Calu3 (cell line): ENCODE results near the gene TMEM260. TPM values are rescaled to one million over a fixed set of nuclear protein-coding genes. Genes with fewer than 3 reads are reported as not detected.

Experiments
- BruUV-seq: library from RNA; stranded (reverse); fragments of 400-500 nt; replicated peaks from 2 replicates; lab custom pipeline; 2021; lab: Mats Ljungman, UMichigan
- CTCF ChIA-PET: fragments of 300-600 bp; sonication (Branson Sonifier 250); formaldehyde crosslinking; loops from one replicate; lab custom pipeline; 2022; ENCODE audit warnings: antibody characterized with exemption; lab: Charles Lee
- DNase-seq: peaks from one replicate; pipeline ENCODE4 v3.0.0; 2022
- H3K27ac Mint-ChIP-seq: one replicate; pipeline ENCODE4 v1.8.0; 2022; ENCODE audit warnings: mixed read lengths; ENCODE audit not compliant: unreplicated experiment
- H3K27me3 Mint-ChIP-seq: one replicate; pipeline ENCODE4 v1.8.0; 2022; ENCODE audit warnings: mixed read lengths; ENCODE audit not compliant: unreplicated experiment
- H3K36me3 Mint-ChIP-seq: one replicate; pipeline ENCODE4 v1.8.0; 2022; ENCODE audit warnings: mild to moderate bottlenecking, moderate library complexity, mixed read lengths; ENCODE audit not compliant: insufficient read depth, unreplicated experiment
- H3K4me1 Mint-ChIP-seq: one replicate; pipeline ENCODE4 v1.8.0; 2022; ENCODE audit warnings: mild to moderate bottlenecking, low read depth, mixed read lengths; ENCODE audit not compliant: unreplicated experiment
- H3K4me3 Mint-ChIP-seq: one replicate; pipeline ENCODE4 v1.8.0; 2022; ENCODE audit warnings: mild to moderate bottlenecking, low read depth, moderate library complexity, mixed read lengths; ENCODE audit not compliant: unreplicated experiment
- H3K9me3 Mint-ChIP-seq: one replicate; pipeline ENCODE4 v1.8.0; 2022; ENCODE audit warnings: low read depth, mixed read lengths; ENCODE audit not compliant: unreplicated experiment
- CTCF ChIP-seq: fragments of 200-600 bp; IDR thresholded peaks from one replicate; pipeline ENCODE4 v1.8.0; 2022; ENCODE audit warnings: antibody characterized with exemption; ENCODE audit not compliant: unreplicated experiment
- intact Hi-C: fragments of 100-400 bp; cut with micrococcal nuclease; formaldehyde crosslinking; loops from one replicate; pipeline ENCODE4 v1.10.0; 2022; ENCODE audit not compliant: unreplicated experiment
- total RNA-seq: library from RNA; stranded (reverse); gene quantifications from 2 replicates; pipeline ENCODE4 v1.2.3, GENCODE V29; 2022

TMEM260 gene
- total RNA-seq, 1 experiment from 2014 or later, result 18.3 TPM

- CTCF ChIA-PET, result no interaction called here
- no peak for DNase-seq
- no TSS peak for BruUV-seq
- H3K27ac Mint-ChIP-seq, result no peak overlapping the region
- peaks cover 31% of the 10 kb centered on the region for H3K4me1 Mint-ChIP-seq
- H3K27me3 Mint-ChIP-seq, result no peaks in the 10 kb centered on the region
- no peak for TF ChIP-seq CTCF
- H3K36me3 Mint-ChIP-seq, result peaks cover 1% of the 10 kb centered on the region
- no peak overlapping the region for H3K4me3 Mint-ChIP-seq
- intact Hi-C loops, result loop anchor here (10.0 kb wide), 1 partner anchor 599 kb away; no protein-coding TSS in a partner anchor
- no peaks in the 10 kb centered on the region for H3K9me3 Mint-ChIP-seq
These were observed 6.0 kb downstream of the TMEM260 start for GRCh38 chr14:56585461-56586084.

DNA sequence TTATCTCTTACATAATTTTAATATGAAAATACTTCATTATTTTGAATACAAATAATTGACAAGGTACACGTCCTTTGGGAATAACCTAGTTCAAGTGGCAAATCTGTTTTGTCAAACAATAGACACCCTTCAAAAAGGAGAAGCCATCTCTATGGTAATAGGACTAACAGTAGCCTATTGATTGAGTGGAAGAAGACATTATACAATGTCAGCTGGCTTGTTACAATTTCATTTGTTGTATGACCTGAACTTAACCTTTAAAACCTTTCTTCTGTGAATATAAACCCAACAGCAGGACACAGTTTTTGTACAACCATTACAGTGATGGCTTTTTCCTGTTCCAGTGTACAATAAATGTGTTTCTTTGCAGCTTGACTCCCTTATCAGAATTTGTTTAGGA is 8.1 kb downstream of the TMEM260 start:
- no peak for DNase-seq
- intact Hi-C loops, result loop anchor here (10.0 kb wide), 1 partner anchor 597 kb away; no protein-coding TSS in a partner anchor
- peaks cover 16% of the 10 kb centered on the region for H3K4me1 Mint-ChIP-seq
- no peaks in the 10 kb centered on the region for H3K27me3 Mint-ChIP-seq
- no peak overlapping the region for H3K4me3 Mint-ChIP-seq
- H3K27ac Mint-ChIP-seq, result no peak overlapping the region
- CTCF ChIA-PET, result no interaction called here
- no peaks in the 10 kb centered on the region for H3K9me3 Mint-ChIP-seq
- BruUV-seq, result no TSS peak
- no peak for TF ChIP-seq CTCF
- H3K36me3 Mint-ChIP-seq, result no peaks in the 10 kb centered on the region

DNA sequence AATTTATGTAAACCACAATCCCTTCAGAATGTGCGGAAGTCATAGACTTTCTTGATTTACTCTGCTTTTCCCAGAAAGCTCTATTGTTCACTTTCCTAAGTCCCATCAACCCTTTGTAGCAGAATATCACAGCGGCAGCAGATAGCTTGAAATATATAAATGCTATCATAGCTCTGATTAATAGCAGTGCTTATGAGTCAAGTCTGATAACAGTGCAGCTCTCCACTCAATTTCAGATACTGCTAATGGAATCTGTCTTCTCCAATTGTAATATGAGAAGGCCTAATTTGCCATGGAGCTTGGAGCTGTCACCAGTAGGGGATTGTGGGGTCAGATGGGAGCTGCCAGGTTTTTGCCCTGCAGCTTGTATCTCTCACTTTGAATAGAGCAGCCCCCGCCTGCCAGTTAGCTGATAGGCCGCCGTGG is 10.9 kb downstream of the TMEM260 start:
- Mint-ChIP-seq H3K27ac (no peak overlapping the region), H3K4me1 (no peaks in the 10 kb centered on the region), H3K4me3 (no peak overlapping the region), H3K9me3 (no peaks in the 10 kb centered on the region), H3K36me3 (no peaks in the 10 kb centered on the region), H3K27me3 (no peaks in the 10 kb centered on the region)
- BruUV-seq, result no TSS peak
- CTCF ChIA-PET, result no interaction called here
- intact Hi-C loops, result no loop called here
- TF ChIP-seq CTCF, result no peak
- DNase-seq, result no peak

- Mint-ChIP-seq H3K27ac (no peak overlapping the region), H3K36me3 (no peaks in the 10 kb centered on the region), H3K4me1 (no peaks in the 10 kb centered on the region), H3K27me3 (no peaks in the 10 kb centered on the region), H3K9me3 (no peaks in the 10 kb centered on the region), H3K4me3 (no peak overlapping the region)
- intact Hi-C loops, result no loop called here
- CTCF ChIA-PET, result no interaction called here
- no peak for TF ChIP-seq CTCF
- no peak for DNase-seq
- BruUV-seq, result no TSS peak
These were observed 13.3 kb downstream of the TMEM260 start for GRCh38 chr14:56592746-56593544.
